NCI-H1694 (cell line): ENCODE data around the gene ATP5F1B.

Experiments
- DNase-seq: peaks from one replicate; lab custom pipeline; 2025; lab: John Stamatoyannopoulos, UW

Gene ATP5F1B

GRCh38 chr12:56645201-56645716 lies 525 bp downstream of the ATP5F1B start:
- no peak for DNase-seq

DNA sequence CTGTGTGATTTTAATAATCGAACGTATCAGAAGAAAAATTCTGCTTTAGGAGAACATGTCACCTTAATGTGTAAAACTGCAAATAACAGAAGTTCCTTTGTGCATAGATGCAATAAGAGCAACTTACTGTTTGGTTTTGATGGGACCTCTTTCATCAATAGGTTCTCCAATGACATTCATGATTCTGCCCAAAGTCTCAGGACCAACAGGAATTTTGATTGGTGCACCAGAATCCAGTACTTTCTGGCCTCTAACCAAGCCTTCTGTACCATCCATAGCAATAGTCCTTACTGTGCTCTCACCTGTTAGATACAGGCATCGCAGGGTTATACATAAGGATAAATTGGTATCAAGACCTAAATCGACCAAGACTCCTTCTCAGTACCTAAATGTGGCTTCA lies 1.1 kb downstream of the ATP5F1B start:
- DNase-seq = no peak

- no peak for DNase-seq
Measured at GRCh38 chr12:56641219-56641618, 4.6 kb downstream of the ATP5F1B start.

DNA sequence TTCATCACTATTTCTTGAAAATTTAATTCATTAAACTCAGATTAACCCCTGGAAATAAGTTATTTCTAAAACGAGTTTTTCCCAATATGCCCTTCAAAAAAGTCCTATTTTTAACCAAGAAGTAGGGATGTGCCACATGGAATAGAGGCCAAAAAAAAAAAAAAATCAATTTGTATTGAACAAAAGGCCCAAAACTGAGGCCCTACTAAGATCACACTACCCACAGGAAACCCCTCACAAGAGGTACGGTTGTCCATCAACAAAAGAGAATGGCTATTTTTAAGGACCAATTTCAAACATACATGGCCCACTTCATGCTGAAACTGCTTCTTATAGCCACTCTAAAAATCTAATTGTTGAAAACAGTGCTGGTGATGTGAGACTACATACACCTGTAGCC lies 8.2 kb downstream of the ATP5F1B start:
- DNase-seq = no peak

GRCh38 chr12:56636675-56637540 lies 8.9 kb downstream of the ATP5F1B start:
- peak; percentile 98 for DNase-seq

DNA sequence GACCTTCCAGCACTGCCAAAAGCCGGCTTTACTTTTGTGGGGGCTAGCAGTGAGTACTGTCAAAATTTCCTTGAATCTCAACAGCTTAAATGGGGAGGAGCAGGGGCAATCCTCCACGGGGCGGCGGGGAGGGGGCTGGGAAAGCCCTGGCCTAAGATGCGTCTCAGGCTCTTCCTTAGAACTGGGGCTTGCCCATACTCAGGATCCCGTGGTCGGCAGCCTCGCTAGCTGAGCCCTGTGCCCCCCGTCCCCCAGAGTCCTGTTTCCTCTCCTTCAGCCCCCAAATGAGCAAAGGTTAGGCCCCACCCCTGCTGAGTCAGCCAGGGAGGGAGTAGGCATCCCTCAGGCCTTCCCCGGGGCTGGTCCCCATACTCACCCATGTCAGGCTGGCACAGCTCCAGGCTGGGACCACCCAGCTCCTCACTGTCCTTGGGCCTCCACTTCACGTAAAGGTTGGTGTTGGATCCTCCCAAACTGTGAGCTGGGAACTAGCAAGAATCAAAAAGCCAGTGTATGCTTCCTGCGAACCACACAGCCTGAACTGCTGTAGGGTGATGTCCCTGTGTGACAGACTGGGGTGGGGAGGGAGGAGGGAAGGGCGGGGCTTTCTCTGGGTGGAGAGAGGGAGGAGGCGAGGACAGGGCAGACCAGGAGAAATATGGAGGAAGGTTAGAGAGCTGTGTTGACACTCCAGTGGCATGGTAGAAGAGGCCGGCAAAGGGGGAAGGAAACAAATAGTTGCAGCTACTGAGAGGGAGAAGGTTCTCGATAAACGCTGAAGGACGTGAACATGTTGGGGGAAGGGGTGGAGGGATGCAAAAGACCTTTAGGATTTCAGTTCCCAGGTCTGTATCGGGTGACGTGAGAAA lies 9.7 kb downstream of the ATP5F1B start:
- DNase-seq = peak; percentile 64

- DNase-seq = peak; percentile 21
Measured at GRCh38 chr12:56634837-56635791, 10.7 kb downstream of the ATP5F1B start.

GRCh38 chr12:56634242-56634836 lies 11.4 kb downstream of the ATP5F1B start:
- no peak for DNase-seq

DNA sequence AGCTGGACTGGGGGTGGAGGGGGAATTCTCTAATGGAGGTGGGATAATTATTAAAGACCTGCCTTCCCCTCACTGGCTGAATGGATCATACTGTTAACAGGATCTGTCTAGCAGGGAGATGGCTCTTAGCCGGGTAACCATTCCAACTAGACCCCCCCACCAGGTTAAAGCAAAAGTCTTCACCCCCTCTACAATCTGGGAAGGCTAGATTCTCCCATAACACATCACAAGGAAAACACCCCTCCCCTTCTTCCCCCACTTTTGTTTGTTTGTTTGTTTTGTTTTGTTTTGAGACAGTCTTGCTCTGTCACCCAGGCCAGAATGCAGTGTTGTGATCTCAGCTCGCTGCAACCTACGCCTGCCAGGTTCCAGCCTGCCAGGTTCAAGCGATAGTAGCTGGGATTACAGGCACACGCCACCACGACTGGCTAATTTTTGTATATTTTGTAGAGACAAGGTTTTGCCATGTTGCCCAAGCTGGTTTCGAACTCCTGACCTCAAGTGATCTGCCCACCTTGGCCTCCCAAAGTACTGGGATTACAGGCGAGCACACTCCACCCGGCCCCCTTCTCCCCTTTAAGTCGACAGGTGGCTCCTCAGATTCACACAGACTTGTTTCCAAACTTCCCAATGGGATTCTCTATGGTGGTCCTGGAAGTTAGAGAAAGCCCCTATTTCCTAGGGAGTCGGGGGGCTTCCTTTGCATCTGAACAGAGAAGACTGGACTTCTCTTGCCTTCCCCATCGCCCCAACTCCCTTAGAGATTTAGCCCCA lies 12.1 kb downstream of the ATP5F1B start:
- no peak for DNase-seq

DNA sequence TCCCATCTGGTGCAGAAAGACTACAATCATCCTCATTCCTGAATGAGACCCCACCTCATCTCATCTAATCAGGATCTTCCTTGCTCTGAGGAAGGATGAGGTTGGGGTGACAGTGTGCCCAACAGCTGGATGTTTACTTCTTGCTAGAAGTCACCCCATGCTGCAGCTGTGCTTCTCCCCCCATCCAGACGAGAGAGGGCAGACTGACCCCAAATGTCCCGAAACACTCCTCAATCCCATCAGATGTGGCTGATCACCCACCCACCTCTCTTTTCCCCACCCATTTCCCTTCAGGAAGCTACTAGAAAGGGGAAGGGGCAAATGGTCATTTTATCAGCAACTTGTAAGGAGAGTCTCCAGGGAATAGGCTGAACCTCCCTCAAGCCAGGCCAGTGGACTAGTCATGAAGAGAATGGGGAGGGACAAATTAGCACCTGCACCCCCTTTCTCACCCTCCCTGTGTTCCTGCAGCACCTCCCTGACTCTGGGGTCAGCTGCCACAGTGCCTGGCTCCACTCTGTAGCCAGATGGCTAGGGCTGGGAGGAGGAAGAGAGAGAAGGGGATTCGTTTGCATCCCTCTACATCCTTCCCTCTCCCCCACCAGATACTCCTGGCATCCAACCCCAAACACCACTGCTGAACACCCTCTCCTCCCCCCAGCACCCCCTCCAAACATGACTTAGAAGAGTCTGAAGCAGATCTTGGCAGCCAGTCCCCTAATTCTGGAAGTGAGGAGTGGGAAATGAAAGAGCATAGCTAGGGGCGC lies 12.9 kb downstream of the ATP5F1B start:
- no peak for DNase-seq

DNA sequence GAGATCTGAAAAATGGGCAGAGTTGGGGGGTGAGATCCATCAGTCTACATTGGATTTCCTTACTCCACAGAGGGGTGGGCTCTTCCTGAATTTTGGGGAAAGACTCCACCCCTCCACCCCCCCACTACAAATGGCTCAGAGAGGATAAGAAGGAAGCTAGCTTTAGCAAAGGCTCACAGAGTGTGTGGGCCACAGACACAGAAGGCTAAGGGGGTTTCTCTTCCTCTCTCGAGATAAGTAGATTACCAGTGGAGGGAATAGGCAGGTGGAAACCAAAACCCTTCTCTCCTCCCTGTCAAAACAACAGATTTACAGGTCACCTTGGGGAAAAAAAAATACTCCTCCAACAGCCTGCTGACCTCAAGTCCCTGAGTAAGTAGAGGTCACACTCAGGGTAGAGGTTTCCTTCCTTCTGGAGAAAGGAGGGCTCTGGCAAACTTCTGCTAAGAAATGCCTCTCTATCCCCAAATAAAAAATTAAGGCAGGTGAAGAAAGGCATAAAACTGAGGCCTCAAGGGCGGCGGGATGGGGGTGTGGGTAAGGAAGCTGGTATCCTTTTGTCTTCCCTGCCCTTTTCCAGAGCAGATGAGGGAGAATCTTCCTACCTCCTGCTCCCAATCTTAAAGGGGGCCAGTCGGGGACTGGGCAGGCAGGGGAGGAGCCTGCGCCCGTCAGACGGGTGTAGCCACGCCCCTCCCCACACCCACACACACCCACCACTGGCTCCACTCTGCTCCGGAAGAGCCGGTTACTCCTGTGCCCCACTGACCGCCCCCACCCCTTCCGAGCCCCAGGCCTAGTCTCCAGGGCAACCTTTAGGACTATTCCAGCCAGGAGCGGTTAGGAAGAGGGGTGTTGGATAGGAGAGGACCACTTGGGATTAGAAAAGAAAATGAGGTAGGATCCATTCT lies 13.7 kb downstream of the ATP5F1B start:
- no peak for DNase-seq

GRCh38 chr12:56630180-56630632 lies 15.6 kb downstream of the ATP5F1B start, which contains the start of gene BAZ2A:
BAZ2A (minus strand) TSS chr12:56630326; CDS start chr12:56617530, 12,796 bp downstream.
- DNase-seq = peak; percentile 50

GRCh38 chr12:56629459-56630179 lies 16.2 kb downstream of the ATP5F1B start:
- no peak for DNase-seq

DNA sequence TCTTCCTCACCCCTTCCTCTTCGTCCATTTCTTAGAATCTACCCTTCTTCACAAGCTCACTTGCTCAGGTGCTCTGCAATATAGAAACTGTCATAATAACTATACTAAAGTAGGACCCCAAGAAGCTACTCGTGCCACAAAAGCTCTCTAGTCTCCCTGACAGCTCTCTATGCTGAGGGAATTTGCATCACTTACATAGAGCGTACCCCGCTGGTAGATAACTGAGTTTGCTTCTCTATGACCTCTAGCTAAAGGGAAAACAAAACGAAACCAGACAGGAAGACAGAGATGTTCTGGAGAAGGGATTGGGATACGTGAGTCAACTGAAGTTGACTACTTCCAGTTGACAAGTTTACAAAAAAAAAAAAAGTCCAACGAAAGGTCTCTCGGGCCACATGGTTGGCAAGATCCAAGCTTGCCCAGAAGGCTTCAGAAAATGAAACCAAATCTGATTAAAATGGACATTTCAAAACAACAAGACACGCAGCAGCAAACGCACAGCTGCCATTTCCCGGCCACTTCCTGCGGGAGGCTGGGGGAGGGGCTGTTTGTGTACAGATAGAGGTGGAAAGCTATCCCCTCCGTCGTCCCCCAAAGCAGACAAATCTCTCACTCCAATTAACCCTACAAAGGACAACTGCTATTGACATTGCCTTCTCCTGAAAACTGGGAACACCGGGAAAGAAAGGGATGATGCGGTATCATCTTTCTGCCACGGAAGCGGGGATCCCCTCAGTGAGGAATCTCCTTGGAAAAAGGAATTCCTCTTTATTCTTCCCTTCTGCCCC lies 16.9 kb downstream of the ATP5F1B start:
- DNase-seq = no peak

DNA sequence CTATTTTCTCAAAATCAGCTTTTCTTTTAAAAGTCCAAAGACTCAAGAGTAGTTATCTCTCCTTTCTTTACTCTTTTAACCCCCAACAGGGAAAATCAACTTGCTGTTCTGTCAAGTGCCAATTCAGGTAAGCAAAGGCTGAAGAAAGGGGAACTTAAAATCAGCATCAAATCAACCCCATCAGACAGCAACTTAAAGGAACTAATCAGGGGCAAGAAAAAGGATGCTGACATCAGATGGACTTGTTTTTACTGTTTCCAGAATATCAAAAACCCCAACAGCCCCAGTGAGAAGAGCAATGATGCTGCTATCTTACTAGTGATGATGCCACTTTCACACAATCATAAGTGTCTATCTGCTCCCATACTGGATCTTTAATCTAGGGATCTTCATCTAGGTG lies 19.1 kb downstream of the ATP5F1B start:
- no peak for DNase-seq

DNA sequence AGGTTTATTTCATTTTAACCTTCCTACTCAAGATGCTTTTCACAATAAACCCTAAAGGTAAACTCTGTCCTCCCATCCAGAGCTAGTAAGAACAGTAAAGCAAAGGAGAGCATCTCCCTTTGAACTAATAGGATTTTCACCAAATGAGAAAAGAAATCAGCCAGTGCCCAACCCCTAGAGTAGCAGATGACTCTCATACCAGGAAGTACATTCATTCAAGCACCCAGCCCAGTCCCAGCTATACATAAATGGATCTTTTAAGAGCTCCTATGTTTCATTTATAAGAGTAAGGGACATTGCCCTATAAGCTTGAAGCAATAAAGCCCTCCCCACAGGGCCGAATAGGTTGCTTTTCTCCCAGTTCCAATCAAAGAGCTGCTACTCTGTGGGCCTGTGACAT lies 23.2 kb downstream of the ATP5F1B start:
- DNase-seq = no peak

DNA sequence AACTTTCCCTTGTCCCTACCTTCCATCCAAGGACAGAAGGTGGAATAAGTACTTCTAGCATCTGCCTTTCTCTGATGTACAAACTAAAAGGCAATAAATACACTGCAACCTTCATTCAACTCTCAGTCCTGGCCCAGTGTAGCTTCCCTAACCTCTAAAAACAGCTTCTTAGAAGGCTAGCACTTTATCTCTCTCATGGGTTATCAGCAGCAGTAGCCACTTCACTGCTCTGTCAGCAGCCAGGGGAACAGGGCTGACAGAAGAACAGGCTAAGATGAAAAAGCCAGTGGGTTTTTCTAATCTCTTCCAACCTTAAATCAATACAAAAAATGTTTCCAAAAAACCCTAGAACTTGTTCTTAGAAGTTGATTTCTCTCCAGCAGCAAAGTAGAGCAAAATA lies 28.9 kb downstream of the ATP5F1B start:
- no peak for DNase-seq
